ENCODE measurements around the gene CLDN2.

GRCh38 chrX:106936246-106936645 is 16.0 kb downstream of the CLDN2 start:
- TF ChIP-seq CTCF (conservative IDR thresholded peaks at IDR 0.05; ENCODE audit: low read depth, low read length) (no peak), EZH2 (IDR thresholded peaks at IDR 0.05; ENCODE audit: borderline replicate concordance, low read depth, low read length, poor library complexity, severe bottlenecking) (no peak)

Measured in A673 (cell line).